ENCODE results near the gene CLNK. TPM values are rescaled to one million over a fixed set of nuclear protein-coding genes. Genes with fewer than 3 reads are reported as not detected.

The CLNK gene
- total RNA-seq, 1 donor from 2014 or later: 2.4 TPM

- no peak for DNase-seq (ENCODE audit: low spot score)
These were observed 160.3 kb downstream of the CLNK start for GRCh38 chr4:10524196-10524833.

- no peak for DNase-seq (ENCODE audit: low spot score)
These were observed 163.1 kb downstream of the CLNK start for GRCh38 chr4:10521424-10521823.

- no peak for DNase-seq (ENCODE audit: low spot score)
These were observed 174.8 kb downstream of the CLNK start for GRCh38 chr4:10509733-10510132.

GRCh38 chr4:10506077-10506476 lies 178.5 kb downstream of the CLNK start:
- DNase-seq (ENCODE audit: low spot score): no peak

GRCh38 chr4:10504570-10505179 lies 179.9 kb downstream of the CLNK start:
- DNase-seq (ENCODE audit: low spot score): no peak

- no peak for DNase-seq (ENCODE audit: low spot score)
These were observed 181.9 kb downstream of the CLNK start for GRCh38 chr4:10502717-10503116.

GRCh38 chr4:10500776-10501175 lies 183.8 kb downstream of the CLNK start:
- no peak for DNase-seq (ENCODE audit: low spot score)

GRCh38 chr4:10496200-10496599 lies 188.4 kb downstream of the CLNK start:
- DNase-seq (ENCODE audit: low spot score): no peak

GRCh38 chr4:10495651-10496050 lies 188.9 kb downstream of the CLNK start:
- no peak for DNase-seq (ENCODE audit: low spot score)

GRCh38 chr4:10492464-10492863 lies 192.1 kb downstream of the CLNK start:
- no peak for DNase-seq (ENCODE audit: low spot score)

GRCh38 chr4:10491401-10491800 lies 193.2 kb downstream of the CLNK start:
- no peak for DNase-seq (ENCODE audit: low spot score)

- no peak for DNase-seq (ENCODE audit: low spot score)
These were observed 193.6 kb downstream of the CLNK start for GRCh38 chr4:10490996-10491395.

- DNase-seq (ENCODE audit: low spot score): no peak
These were observed 201.7 kb downstream of the CLNK start for GRCh38 chr4:10482913-10483312.

- DNase-seq (ENCODE audit: low spot score): no peak
These were observed 204.0 kb downstream of the CLNK start for GRCh38 chr4:10480616-10481015.

GRCh38 chr4:10478621-10479020 lies 205.9 kb downstream of the CLNK start:
- no peak for DNase-seq (ENCODE audit: low spot score)

GRCh38 chr4:10470505-10470904 lies 214.1 kb downstream of the CLNK start:
- DNase-seq (ENCODE audit: low spot score): no peak

GRCh38 chr4:10466161-10466560 lies 218.4 kb downstream of the CLNK start:
- DNase-seq (ENCODE audit: low spot score): no peak

- no peak for DNase-seq (ENCODE audit: low spot score)
These were observed 221.7 kb downstream of the CLNK start for GRCh38 chr4:10462876-10463275.

GRCh38 chr4:10461850-10462400 lies 222.6 kb downstream of the CLNK start:
- no peak for DNase-seq (ENCODE audit: low spot score)

GRCh38 chr4:10461091-10461849 lies 223.3 kb downstream of the CLNK start:
- DNase-seq (ENCODE audit: low spot score): peak; percentile 68

GRCh38 chr4:10460313-10461047 lies 224.1 kb downstream of the CLNK start:
- no peak for DNase-seq (ENCODE audit: low spot score)

- no peak for DNase-seq (ENCODE audit: low spot score)
These were observed 225.3 kb downstream of the CLNK start for GRCh38 chr4:10459305-10459704.
